Activated naive CD4-positive, alpha-beta T cell treated with Interleukin-2 at 50 U/mL for 16 hours (primary cell): Measurements from ENCODE around the gene ANKHD1.

ENCODE experiments used
- DNase-seq: peaks from one replicate; pipeline ENCODE4 v3.0.0-alpha.2; 2020

The ANKHD1 gene

GRCh38 chr5:140401362-140402257 is at the start of gene ANKHD1:
Gene ANKHD1, plus strand, starts transcription at chr5:140401833. Its CDS starts 135 bp downstream, at chr5:140401968.
- DNase-seq = peak; percentile 97

- no peak for DNase-seq
These were observed 46.1 kb upstream of the ANKHD1 start for GRCh38 chr5:140355546-140355945.

DNA sequence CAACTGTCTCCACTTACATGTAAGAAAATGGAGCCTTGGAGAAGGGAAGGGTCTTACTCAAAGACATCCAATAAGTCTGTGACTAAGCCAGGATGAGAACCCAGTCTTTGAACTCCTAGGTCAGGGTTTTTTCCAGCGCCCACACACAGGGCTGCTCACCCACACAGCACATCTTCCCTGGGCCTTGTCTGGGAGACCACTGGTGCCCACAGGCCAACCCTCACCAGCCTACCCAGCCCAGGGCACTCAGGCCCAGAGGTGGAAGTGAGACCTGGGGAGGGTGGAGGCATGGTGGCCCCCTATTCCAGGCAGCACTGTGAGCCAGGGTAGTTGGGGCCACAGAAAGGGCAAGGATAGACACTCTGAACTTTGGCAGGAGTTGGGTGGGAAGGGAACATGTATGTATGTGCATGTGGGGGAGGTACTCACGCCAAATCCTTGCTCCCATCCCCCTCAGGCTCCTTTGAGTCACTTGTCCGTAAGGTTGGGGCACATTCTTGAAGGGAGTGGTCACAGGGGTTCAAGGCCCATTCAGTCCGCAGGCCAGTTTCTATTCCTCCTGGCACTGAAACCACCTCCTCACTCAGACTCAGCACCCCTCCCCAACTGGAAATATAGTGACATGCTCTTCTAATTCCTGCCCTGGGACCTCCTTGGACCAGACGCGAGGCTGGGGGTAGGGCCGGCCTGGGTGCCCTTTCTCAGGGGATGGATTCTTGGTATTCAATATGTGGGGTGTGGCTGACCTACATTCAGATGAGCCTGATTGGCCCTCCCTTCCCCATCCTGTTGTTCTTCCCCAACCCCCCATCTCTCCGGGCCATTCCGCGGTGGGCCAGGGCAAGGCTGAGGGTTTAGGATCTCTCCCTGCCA is 44.5 kb upstream of the ANKHD1 start:
- DNase-seq = no peak

DNA sequence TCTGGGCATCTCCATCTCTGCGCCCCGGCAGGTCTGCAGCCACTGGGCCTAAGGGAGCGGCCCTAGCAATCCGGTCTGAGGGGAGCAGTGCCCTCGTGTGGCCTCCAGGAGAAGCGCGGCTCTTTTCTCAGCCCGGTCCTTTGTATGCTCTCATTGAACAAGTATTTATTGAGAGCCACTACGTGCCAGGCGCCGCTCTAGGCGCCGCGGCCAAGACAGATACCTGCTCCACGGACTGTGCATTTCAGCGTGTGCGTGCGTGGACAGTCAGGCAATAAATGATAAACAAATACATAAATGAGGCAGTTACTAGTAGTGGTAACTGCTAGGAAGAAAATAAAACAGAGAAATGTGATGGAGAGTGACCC is 43.9 kb upstream of the ANKHD1 start:
- peak; percentile 80 for DNase-seq

GRCh38 chr5:140358738-140359310 is 42.8 kb upstream of the ANKHD1 start:
- DNase-seq = no peak

DNA sequence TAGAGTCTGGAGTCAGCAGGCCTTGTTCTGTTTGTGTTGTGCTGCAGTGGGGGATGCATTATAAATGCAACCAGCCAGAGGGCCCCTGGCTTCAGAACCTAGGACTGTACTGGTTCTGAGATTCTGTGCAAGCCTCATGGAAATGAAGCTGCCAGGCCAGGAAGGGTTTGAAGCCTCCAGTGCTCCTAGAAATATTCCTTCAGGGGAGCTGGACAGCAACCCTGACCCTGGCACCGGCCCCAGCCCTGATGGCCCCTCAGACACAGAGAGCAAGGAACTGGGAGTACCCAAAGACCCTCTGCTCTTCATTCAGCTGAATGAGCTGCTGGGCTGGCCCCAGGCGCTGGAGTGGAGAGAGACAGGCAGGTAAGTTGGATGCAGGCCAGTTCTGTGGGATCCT is 41.5 kb upstream of the ANKHD1 start, which contains the start of gene SLC4A9:
Gene SLC4A9, plus strand, starts transcription at position 94 of the 400 bp plus-strand sequence. Its CDS starts 43 bp downstream, at position 137.
- no peak for DNase-seq

GRCh38 chr5:140360681-140361479 is 40.8 kb upstream of the ANKHD1 start:
- no peak for DNase-seq

DNA sequence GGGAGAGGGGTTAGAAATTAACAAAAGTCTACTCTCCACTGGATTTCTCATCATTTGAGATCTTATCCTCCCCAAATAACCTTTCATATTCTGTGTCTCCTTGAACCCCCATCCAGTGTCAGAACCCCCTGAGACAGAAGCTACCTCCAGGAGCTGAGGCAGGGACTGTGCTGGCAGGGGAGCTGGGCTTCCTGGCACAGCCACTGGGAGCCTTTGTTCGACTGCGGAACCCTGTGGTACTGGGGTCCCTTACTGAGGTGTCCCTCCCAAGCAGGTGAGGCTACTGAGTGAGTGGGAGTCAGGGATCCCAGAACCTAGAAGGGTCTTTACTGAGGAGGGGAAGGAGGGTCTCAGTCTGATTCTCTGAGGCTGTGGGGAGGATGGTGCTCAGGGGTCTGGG is 39.7 kb upstream of the ANKHD1 start:
- DNase-seq = no peak

- DNase-seq = no peak
These were observed 39.3 kb upstream of the ANKHD1 start for GRCh38 chr5:140362311-140362710.

DNA sequence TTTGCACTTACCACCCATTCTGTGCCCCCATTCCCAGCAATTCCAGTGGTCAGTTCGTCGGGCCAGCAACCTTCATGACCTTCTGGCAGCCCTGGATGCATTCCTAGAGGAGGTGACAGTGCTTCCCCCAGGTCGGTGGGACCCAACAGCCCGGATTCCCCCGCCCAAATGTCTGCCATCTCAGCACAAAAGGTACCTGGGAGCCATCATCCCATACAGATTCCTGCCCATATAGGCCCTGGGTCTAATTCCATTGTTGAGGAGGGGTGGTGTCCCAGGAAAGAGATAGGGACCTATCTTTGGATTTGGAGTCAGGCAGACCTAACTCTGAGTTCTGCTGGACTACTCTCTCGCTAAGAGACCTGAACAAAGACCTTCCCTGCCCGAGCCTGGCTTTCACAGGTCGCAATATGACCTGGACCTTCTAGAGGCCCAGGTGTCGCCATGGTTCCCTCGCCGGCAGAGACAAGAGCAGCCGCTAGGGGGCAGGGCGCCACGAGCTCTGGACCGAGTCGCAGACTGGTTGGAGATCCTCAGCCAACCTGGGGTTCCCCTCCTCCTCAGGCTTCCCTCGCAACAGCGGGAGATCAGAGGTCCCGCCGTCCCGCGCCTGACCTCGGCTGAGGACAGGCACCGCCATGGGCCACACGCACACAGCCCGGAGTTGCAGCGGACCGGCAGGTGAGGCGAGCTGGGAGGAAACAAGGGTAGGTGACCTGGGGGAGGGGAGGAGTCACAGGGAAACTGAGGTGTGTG is 38.6 kb upstream of the ANKHD1 start:
- DNase-seq = peak; percentile 86

DNA sequence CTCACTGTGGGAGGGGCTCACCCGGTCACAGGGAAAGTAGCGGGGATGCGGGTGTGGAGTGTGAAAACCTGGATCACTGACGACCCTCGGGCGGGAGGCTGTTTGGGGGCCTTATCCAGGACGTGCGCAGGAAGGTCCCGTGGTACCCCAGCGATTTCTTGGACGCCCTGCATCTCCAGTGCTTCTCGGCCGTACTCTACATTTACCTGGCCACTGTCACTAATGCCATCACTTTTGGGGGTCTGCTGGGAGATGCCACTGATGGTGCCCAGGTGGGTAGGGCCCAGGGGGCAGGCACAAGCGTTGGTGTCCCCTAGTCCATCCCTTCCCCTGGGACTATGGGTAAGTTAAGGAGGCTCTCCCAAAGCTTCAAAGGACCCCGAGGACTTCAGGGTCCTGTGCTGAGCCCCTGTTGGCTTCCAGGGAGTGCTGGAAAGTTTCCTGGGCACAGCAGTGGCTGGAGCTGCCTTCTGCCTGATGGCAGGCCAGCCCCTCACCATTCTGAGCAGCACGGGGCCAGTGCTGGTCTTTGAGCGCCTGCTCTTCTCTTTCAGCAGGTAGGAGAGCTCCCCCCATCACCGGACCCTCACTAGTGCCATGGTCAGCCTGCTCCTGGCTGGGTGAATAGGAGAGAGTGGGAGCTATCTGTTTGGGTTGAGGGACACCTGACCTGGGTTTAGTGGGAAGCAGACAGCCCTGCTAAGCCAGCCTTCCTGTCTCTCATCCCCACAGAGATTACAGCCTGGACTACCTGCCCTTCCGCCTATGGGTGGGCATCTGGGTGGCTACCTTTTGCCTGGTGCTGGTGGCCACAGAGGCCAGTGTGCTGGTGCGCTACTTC is 37.8 kb upstream of the ANKHD1 start:
- DNase-seq = no peak

DNA sequence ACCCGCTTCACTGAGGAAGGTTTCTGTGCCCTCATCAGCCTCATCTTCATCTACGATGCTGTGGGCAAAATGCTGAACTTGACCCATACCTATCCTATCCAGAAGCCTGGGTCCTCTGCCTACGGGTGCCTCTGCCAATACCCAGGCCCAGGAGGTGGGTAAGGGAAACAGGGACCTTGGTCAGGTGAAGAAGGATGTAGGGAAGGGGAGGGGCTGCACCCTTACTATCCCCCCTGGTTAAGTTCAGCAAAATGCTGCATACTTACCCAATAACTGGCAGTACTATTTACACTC is 37.2 kb upstream of the ANKHD1 start:
- DNase-seq = no peak

DNA sequence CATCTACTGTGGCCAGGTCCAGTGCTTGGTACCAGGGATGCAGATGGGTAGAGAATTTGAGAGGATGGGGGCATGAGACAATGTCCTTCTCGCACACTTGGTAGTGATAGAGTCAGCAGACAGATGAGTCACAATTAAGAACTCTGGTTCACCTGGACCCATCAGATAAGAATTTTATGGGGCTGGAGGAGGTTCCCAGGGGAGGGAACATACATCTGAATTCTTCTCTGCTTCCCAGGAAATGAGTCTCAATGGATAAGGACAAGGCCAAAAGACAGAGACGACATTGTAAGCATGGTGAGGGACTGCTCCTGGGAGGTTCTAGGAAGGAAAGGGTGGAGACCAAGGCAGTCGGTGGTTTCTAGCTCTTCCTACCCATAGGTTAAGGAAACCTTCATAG is 36.4 kb upstream of the ANKHD1 start:
- no peak for DNase-seq

- DNase-seq = no peak
These were observed 35.7 kb upstream of the ANKHD1 start for GRCh38 chr5:140365941-140366340.

- DNase-seq = no peak
These were observed 34.9 kb upstream of the ANKHD1 start for GRCh38 chr5:140366589-140367255.

DNA sequence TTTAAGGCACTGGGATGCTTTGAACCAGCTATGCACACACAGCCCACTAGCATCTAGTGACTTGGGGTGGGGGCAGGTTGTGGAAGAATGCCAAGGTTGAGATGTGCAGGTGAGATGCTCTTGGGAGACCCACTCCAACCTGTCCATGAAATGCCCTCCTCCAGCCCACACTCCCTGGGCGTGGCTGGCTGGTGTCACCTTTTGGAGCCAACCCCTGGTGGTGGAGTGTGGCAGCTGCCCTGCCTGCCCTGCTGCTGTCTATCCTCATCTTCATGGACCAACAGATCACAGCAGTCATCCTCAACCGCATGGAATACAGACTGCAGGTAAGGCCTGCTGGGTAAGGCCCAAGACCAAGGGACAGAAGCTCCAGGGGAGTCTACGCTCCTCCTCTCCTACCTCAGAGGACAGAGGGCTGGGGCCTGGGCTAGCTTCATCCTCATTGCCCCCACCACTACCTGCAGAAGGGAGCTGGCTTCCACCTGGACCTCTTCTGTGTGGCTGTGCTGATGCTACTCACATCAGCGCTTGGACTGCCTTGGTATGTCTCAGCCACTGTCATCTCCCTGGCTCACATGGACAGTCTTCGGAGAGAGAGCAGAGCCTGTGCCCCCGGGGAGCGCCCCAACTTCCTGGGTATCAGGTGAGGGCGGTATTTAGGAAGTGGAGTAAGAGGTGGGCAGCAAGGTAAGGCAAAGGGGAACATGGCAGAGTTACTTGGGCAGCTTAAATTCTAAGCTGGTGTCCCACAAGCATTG is 34.2 kb upstream of the ANKHD1 start:
- no peak for DNase-seq

DNA sequence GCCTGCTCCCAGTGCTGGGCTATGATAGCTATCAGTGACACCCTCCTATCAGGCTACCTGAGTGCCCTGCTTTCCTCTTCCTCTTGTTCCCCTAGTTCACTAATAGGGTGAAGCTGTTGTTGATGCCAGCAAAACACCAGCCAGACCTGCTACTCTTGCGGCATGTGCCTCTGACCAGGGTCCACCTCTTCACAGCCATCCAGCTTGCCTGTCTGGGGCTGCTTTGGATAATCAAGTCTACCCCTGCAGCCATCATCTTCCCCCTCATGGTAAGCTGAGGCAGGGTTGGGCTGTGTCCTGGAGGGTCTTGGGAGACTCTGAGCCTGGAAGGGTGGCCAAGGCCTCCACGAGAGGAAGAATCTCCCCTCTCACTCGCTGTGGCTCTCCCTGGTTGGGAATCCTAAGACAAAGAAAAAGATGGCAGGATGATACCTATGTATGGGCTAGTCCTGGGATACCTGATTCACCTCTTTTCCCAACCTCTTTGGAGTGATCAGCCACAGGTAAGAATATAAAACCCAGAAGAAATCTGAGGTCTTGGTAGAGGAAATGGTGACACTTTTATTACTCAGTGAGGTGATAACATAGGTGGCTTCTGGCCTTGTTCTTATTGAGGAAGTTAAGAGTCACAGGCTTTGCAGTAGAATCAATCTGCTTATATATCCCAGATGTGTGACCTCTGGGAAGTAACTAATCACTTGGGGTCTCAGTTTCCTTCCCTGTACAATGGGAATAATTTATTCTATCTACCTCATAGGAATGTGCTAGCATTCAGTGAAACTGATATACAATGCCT is 30.1 kb upstream of the ANKHD1 start:
- no peak for DNase-seq

DNA sequence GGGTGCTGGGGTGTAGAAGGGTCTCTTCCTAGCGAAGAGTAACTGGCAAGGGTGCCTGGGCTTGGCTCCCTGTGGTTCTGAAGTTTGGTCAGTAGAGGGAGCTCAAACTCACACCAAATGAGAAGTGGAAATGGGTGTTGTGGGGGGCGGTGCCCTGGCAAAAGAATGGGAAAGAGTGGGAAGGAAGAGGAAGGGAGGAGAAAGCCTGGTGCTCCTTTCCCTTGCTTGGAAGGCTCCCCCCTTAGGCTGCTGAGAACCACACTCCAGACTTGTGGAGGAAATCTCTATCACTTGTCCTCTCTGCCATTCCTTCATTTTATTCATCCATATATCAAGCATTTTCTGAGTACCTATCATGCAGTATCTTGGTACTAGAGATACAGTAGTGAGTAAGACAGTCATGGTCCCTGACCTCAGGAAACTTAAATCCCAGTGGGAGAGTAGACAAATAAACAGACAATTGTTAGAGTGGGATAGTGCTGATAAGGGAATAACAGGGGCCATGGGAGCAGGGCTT is 28.6 kb upstream of the ANKHD1 start:
- peak; percentile 45 for DNase-seq

GRCh38 chr5:140381351-140381750 is 20.3 kb upstream of the ANKHD1 start:
- DNase-seq = no peak
